HepG2 (cell line): ENCODE data around the gene FITM1. TPM values are rescaled to one million over a fixed set of nuclear protein-coding genes. Genes with fewer than 3 reads are reported as not detected.

Experiments used
- ATAC-seq: fragments of 200-7000 bp; cut with Tn5 transposase; 3 replicates; pipeline ENCODE4 v1.9.1; 2020; ENCODE audit warnings: mild to moderate bottlenecking, moderate library complexity
- BruUV-seq: library from RNA; stranded (reverse); fragments of 400-500 nt; replicated peaks from 2 replicates; lab custom pipeline; 2021; lab: Mats Ljungman, UMichigan
- CTCF ChIA-PET: fragments of 300-600 bp; formaldehyde crosslinking; extraction: SDS; loops from one replicate; lab custom pipeline; 2021; ENCODE audit warnings: low total read pairs, inconsistent platforms, low intra/inter-chr PET ratio; lab: Yijun Ruan, JAX
- POLR2A ChIA-PET: fragments of 350-600 bp; sonication (Branson Sonifier 250); formaldehyde crosslinking; loops from one replicate; lab custom pipeline; 2020; ENCODE audit warnings: antibody characterized with exemption, inconsistent platforms; lab: Yijun Ruan, JAX
- DNase-seq: peaks from one replicate; pipeline ENCODE4 v3.0.0-alpha.2; 2015; ENCODE audit warnings: low spot score
- FAIRE-seq: peaks from 3 replicates; lab custom pipeline; 2011; peaks lifted over from hg19 to GRCh38; lab: Jason Lieb, UNC
- H2AFZ ChIP-seq: one replicate; pipeline ENCODE4 v1.6.1; 2011; ENCODE audit warnings: low read length, inconsistent platforms
- H3K27ac ChIP-seq: fragments of 300-600 bp; 3 replicates; pipeline ENCODE4 v1.8.0; 2011; ENCODE audit warnings: mixed run types, mild to moderate bottlenecking, mixed read lengths, low read length, inconsistent platforms; ENCODE audit not compliant: insufficient read depth; ENCODE audit errors: extremely low read length
- H3K27me3 ChIP-seq, 2 experiments: fragments of 200-600 bp in 1 of 2; 2 replicates in 1 of 2; 3 replicates in 1 of 2; pipeline versions ENCODE4 v1.6.0 to v1.8.0; 2011; ENCODE audit warnings: low read length in 2 of 2, mild to moderate bottlenecking in 2 of 2, moderate library complexity in 2 of 2, inconsistent platforms in 1 of 2; ENCODE audit not compliant: insufficient read depth in 2 of 2, control insufficient read depth in 1 of 2
- H3K36me3 ChIP-seq, 2 experiments: fragments of 200-600 bp in 1 of 2; replicated peaks in 1 of 2; 2 replicates in 1 of 2; 3 replicates in 1 of 2; pipeline versions ENCODE4 v1.5.1 to v1.8.0; 2011; ENCODE audit warnings: low read length in 2 of 2, inconsistent platforms in 1 of 2; ENCODE audit not compliant: insufficient read depth in 2 of 2, control insufficient read depth in 1 of 2
- H3K4me1 ChIP-seq: 2 replicates; pipeline ENCODE4 v1.5.1; 2012; ENCODE audit warnings: low read length, inconsistent platforms; ENCODE audit not compliant: insufficient read depth
- H3K4me2 ChIP-seq: 2 replicates; pipeline ENCODE4 v1.6.0; 2011; ENCODE audit warnings: low read depth, low read length, inconsistent platforms
- H3K4me3 ChIP-seq, 3 experiments: fragments of 200-600 bp in 1 of 3; sonication (generic), shearing (Covaris generic) in 1 of 3; replicated peaks in 1 of 3; 2 replicates each; pipeline ENCODE4 v1.5.1; 2011 to 2016; ENCODE audit warnings: low read length in 3 of 3, inconsistent platforms in 2 of 3, low read depth in 2 of 3, mild to moderate bottlenecking in 2 of 3, control low read depth in 1 of 3, mixed read lengths in 1 of 3; ENCODE audit not compliant: insufficient read depth in 1 of 3
- H3K79me2 ChIP-seq: one replicate; pipeline ENCODE4 v1.6.1; 2011; ENCODE audit warnings: low read length, inconsistent platforms; ENCODE audit not compliant: insufficient read depth
- H3K9ac ChIP-seq: 2 replicates; pipeline ENCODE4 v1.6.0; 2011; ENCODE audit warnings: mild to moderate bottlenecking, low read depth, low read length, inconsistent platforms; ENCODE audit not compliant: insufficient read depth
- H3K9me3 ChIP-seq: 2 replicates; pipeline ENCODE4 v1.5.1; 2012; ENCODE audit warnings: mild to moderate bottlenecking, low read length
- H4K20me1 ChIP-seq: 2 replicates; pipeline ENCODE4 v1.6.0; 2011; ENCODE audit warnings: inconsistent platforms, mild to moderate bottlenecking, low read length, moderate library complexity; ENCODE audit not compliant: insufficient read depth
- CBFB ChIP-seq: sonication (generic); formaldehyde crosslinking; IDR thresholded peaks from 2 replicates; pipeline ENCODE4 v1.4.0; 2020; ENCODE audit warnings: missing genetic modification reagents
- EHMT2 ChIP-seq: fragments of 200-600 bp; sonication (generic); IDR thresholded peaks from 2 replicates; pipeline ENCODE4 v1.7.0; 2017; ENCODE audit warnings: antibody characterized with exemption, low read depth, low read length, borderline replicate concordance
- HDAC1 ChIP-seq: sonication (generic); formaldehyde crosslinking; IDR thresholded peaks from 2 replicates; pipeline ENCODE4 v1.5.1; 2020; ENCODE audit warnings: mild to moderate bottlenecking, missing genetic modification reagents
- MAFF ChIP-seq: IDR thresholded peaks from 2 replicates; pipeline ENCODE4 v1.6.1; 2011; ENCODE audit warnings: low read depth, low read length, improper control_type of control experiment
- MED8 ChIP-seq: sonication (generic); formaldehyde crosslinking; IDR thresholded peaks from 2 replicates; pipeline ENCODE4 v1.8.1; 2023; ENCODE audit warnings: mild to moderate bottlenecking, missing genetic modification reagents; ENCODE audit not compliant: insufficient replicate concordance
- NFIC ChIP-seq: IDR thresholded peaks from 2 replicates; pipeline ENCODE4 v1.6.1; 2012; ENCODE audit warnings: mild to moderate bottlenecking, low read length, inconsistent platforms
- PITX1 ChIP-seq: sonication (generic); formaldehyde crosslinking; IDR thresholded peaks from 2 replicates; pipeline ENCODE4 v1.5.1; 2020; ENCODE audit warnings: mild to moderate bottlenecking, missing genetic modification reagents
- RFXANK ChIP-seq: IDR thresholded peaks from 2 replicates; pipeline ENCODE4 v1.6.1; 2016
- TAF15 ChIP-seq: fragments of 200-400 bp; formaldehyde crosslinking; IDR thresholded peaks from one replicate; pipeline ENCODE4 v1.6.1; 2018; ENCODE audit warnings: mild to moderate bottlenecking, low read depth, low read length; ENCODE audit not compliant: poor library complexity, severe bottlenecking
- TEAD2 ChIP-seq: sonication (generic); formaldehyde crosslinking; IDR thresholded peaks from 2 replicates; pipeline ENCODE4 v1.9.0; 2021; ENCODE audit warnings: missing genetic modification reagents
- ZC3H4 ChIP-seq: sonication (generic); formaldehyde crosslinking; IDR thresholded peaks from 2 replicates; pipeline ENCODE4 v1.4.0; 2020; ENCODE audit warnings: missing genetic modification reagents, borderline replicate concordance
- ZNF253 ChIP-seq: sonication (generic); formaldehyde crosslinking; IDR thresholded peaks from 2 replicates; pipeline ENCODE4 v1.8.0; 2022; ENCODE audit warnings: mild to moderate bottlenecking, missing genetic modification reagents, borderline replicate concordance
- ZNF430 ChIP-seq: sonication (generic); formaldehyde crosslinking; IDR thresholded peaks from 2 replicates; pipeline ENCODE4 v1.9.0; 2021; ENCODE audit warnings: mild to moderate bottlenecking, missing genetic modification reagents
- ZNF709 ChIP-seq: sonication (generic); formaldehyde crosslinking; IDR thresholded peaks from 2 replicates; pipeline ENCODE4 v1.5.0; 2020; ENCODE audit warnings: mild to moderate bottlenecking, missing genetic modification reagents
- ZSCAN30 ChIP-seq: sonication (generic); formaldehyde crosslinking; IDR thresholded peaks from 2 replicates; pipeline ENCODE4 v1.5.0; 2020; ENCODE audit warnings: mild to moderate bottlenecking, missing genetic modification reagents
- WGBS: methylation state at CpG from one replicate; pipeline ENCODE4 v1.1.6; 2017; ENCODE audit warnings: low lambda C conversion rate; 5-methylcytosine and 5-hydroxymethylcytosine counted together
- in situ Hi-C: cut with HindIII; loops from 2 replicates; pipeline ENCODE4 v1.10.0; 2017; ENCODE audit warnings: low pct_unique_long_range_greater_than_20kb; ENCODE audit not compliant: extremely low pct_ligation_motif_present
- intact Hi-C: fragments of 100-400 bp; cut with micrococcal nuclease; formaldehyde crosslinking; loops from one replicate; pipeline ENCODE4 v1.10.0; 2022; ENCODE audit not compliant: unreplicated experiment
- polyA plus RNA-seq, 8 experiments: library from polyadenylated mRNA; depleted of rRNA in 3 of 8; stranded (reverse) in 7 of 8; unstranded in 1 of 8; fragments of >200 nt; fragmentation: Illumina TruSeq in 4 of 8; extraction: Trizol in 4 of 8; gene quantifications; 2 replicates each; pipeline versions ENCODE4 v1.2.1 to v1.2.3, GENCODE V29; 2011 to 2016; ENCODE audit warnings: low read depth in 4 of 8, missing spikeins in 1 of 8, mixed read lengths in 1 of 8; ENCODE audit not compliant: insufficient read depth in 1 of 8
- total RNA-seq, 5 experiments: library from RNA; depleted of rRNA; stranded (reverse); fragments of >200 nt; fragmentation: Illumina TruSeq; extraction: Trizol; gene quantifications; 2 replicates each; pipeline ENCODE4 v1.2.3, GENCODE V29; 2016; ENCODE audit warnings: low read depth in 1 of 5
- TF ChIP-seq, protein P1 (sequence below): sonication (generic); formaldehyde crosslinking; IDR thresholded peaks from 2 replicates; pipeline ENCODE4 v1.4.0; 2020; ENCODE audit warnings: mild to moderate bottlenecking, missing genetic modification reagents
- TF ChIP-seq, protein P2 (sequence below): sonication (generic); formaldehyde crosslinking; conservative IDR thresholded peaks from 2 replicates; pipeline ENCODE4 v1.4.0; 2020; ENCODE audit warnings: missing genetic modification reagents
- TF ChIP-seq, protein P3 (sequence below): sonication (generic); formaldehyde crosslinking; IDR thresholded peaks from 2 replicates; pipeline ENCODE4 v1.5.0; 2020; ENCODE audit warnings: missing genetic modification reagents
- TF ChIP-seq, protein P4 (sequence below): sonication (generic); formaldehyde crosslinking; IDR thresholded peaks from 2 replicates; pipeline ENCODE4 v1.4.0; 2020; ENCODE audit warnings: missing genetic modification reagents, borderline replicate concordance
- TF ChIP-seq, protein P5 (sequence below): sonication (generic); formaldehyde crosslinking; IDR thresholded peaks from 2 replicates; pipeline ENCODE4 v1.5.1; 2020; ENCODE audit warnings: missing genetic modification reagents, mild to moderate bottlenecking, borderline replicate concordance

The FITM1 gene
- total and polyA plus RNA-seq, 2 of the 13 experiments (the other 11 are each of a cell fraction or from before 2014, with no cell fraction given) = 2.7 to 5.8 TPM

DNA sequence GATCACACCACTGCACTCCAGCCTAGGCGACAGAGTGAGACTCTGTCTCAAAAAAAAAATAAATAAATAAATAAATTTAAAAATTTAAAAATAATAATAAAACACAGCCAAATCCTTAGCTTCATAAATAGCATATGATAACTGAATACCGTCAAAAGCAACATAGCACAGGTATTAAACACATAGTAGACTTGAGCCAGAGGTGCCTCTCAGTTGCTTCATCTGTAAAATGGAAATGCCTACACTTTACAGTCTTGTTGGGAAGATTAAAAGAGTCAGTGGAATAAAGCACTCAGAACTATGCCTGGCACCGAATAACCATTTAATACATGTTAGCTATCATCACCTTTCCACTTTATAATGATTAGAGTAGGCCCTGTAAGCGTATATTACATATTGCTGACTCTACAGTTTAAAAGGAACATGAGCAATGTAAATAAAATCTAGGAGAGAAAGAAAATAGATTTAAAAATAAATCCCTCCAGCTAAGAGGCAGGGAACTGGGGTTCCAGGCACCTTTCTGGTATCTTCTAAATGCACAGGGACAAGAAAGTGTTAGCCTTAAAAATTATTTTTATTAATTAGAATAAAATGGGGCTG is 23.7 kb upstream of the FITM1 start:
- FAIRE-seq (no peak), ATAC-seq (no peak), DNase-seq (no peak)
- Histone ChIP-seq H3K79me2 (peaks cover 2% of the 10 kb centered on the region), H3K9ac (no peak overlapping the region), H3K4me2 (no peak overlapping the region), H3K36me3 (peaks cover 17 to 20% of the 10 kb centered on the region in 2 experiments), H2AFZ (no peak overlapping the region), H3K4me1 (peaks cover 61% of the 10 kb centered on the region), H3K9me3 (no peaks in the 10 kb centered on the region; the same call in 1 of the 2 replicates), H3K27ac (peak overlapping the region; percentile 1), H3K27me3 (no peaks in the 10 kb centered on the region), H4K20me1 (no peaks in the 10 kb centered on the region), H3K4me3 (no peak overlapping the region)
- 89% methylated on average over 4 of the region's 4 CpGs for WGBS
- ChIA-PET CTCF (interaction anchor here (0.5 to 5.4 kb wide), 3 partner anchors 15 to 48 kb away, joined by 3 to 86 read pairs (median 3); no protein-coding TSS in a partner anchor), POLR2A (interaction anchor here (0.9 to 11.8 kb wide), 7 partner anchors 8 to 154 kb away, joined by 4 to 594 read pairs (median 52); partner anchors contain the start of genes DCAF11, DHRS4, EMC9 and NRL)
- in situ Hi-C loops = loop anchor here (25.0 kb wide), 1 partner anchor 1519 kb away; the partner anchor contains the start of genes ABHD4 and DAD1
- intact Hi-C loops = no loop called here
- no TSS peak for BruUV-seq
- no peak; the same call in 1 of the 2 replicates for TF ChIP-seq ZC3H4 (CRISPR knock-in tag)
- 0 out of 2 replicates have a peak, but pooled peaks have one; percentile 56 for TF ChIP-seq ZSCAN30 (CRISPR knock-in tag)
- no peak for TF ChIP-seq TAF15
- TF ChIP-seq ZNF430 = no peak
- TF ChIP-seq PITX1 (CRISPR knock-in tag) = no peak
- no peak for TF ChIP-seq ZNF253 (CRISPR knock-in tag)
- TF ChIP-seq ZNF709 (CRISPR knock-in tag) = no peak
- no peak for TF ChIP-seq MED8 (CRISPR knock-in tag)
- TF ChIP-seq RFXANK (CRISPR knock-in tag) = no peak
- TF ChIP-seq, protein P1, sequence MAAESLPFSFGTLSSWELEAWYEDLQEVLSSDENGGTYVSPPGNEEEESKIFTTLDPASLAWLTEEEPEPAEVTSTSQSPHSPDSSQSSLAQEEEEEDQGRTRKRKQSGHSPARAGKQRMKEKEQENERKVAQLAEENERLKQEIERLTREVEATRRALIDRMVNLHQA = no peak
- no peak for TF ChIP-seq EHMT2
- no peak for TF ChIP-seq TEAD2 (CRISPR knock-in tag)
- TF ChIP-seq, protein P2, sequence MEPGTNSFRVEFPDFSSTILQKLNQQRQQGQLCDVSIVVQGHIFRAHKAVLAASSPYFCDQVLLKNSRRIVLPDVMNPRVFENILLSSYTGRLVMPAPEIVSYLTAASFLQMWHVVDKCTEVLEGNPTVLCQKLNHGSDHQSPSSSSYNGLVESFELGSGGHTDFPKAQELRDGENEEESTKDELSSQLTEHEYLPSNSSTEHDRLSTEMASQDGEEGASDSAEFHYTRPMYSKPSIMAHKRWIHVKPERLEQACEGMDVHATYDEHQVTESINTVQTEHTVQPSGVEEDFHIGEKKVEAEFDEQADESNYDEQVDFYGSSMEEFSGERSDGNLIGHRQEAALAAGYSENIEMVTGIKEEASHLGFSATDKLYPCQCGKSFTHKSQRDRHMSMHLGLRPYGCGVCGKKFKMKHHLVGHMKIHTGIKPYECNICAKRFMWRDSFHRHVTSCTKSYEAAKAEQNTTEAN (CRISPR knock-in tag) = no peak
- no peak for TF ChIP-seq HDAC1 (CRISPR knock-in tag)
- TF ChIP-seq CBFB (CRISPR knock-in tag) = no peak
- TF ChIP-seq, protein P3, sequence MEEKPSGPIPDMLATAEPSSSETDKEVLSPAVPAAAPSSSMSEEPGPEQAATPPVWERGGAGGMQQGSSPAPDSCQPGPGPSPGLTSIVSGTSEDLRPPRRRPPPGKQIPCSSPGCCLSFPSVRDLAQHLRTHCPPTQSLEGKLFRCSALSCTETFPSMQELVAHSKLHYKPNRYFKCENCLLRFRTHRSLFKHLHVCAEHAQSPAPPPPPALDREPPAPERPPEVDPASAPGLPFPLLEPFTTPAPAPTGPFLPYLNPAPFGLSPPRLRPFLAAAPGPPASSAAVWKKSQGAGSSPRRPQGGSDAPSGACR = 0 out of 2 replicates have a peak, but pooled peaks have one; percentile 44
- TF ChIP-seq, protein P4, sequence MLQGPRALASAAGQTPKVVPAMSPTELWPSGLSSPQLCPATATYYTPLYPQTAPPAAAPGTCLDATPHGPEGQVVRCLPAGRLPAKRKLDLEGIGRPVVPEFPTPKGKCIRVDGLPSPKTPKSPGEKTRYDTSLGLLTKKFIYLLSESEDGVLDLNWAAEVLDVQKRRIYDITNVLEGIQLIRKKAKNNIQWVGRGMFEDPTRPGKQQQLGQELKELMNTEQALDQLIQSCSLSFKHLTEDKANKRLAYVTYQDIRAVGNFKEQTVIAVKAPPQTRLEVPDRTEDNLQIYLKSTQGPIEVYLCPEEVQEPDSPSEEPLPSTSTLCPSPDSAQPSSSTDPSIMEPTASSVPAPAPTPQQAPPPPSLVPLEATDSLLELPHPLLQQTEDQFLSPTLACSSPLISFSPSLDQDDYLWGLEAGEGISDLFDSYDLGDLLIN (CRISPR knock-in tag) = no peak
- TF ChIP-seq, protein P5, sequence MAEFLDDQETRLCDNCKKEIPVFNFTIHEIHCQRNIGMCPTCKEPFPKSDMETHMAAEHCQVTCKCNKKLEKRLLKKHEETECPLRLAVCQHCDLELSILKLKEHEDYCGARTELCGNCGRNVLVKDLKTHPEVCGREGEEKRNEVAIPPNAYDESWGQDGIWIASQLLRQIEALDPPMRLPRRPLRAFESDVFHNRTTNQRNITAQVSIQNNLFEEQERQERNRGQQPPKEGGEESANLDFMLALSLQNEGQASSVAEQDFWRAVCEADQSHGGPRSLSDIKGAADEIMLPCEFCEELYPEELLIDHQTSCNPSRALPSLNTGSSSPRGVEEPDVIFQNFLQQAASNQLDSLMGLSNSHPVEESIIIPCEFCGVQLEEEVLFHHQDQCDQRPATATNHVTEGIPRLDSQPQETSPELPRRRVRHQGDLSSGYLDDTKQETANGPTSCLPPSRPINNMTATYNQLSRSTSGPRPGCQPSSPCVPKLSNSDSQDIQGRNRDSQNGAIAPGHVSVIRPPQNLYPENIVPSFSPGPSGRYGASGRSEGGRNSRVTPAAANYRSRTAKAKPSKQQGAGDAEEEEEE (CRISPR knock-in tag) = peak; percentile 13; the same call in 1 of the 2 replicates
- peak; percentile 97 for TF ChIP-seq MAFF
- no peak for TF ChIP-seq NFIC
